Glomerular visceral epithelial cell (primary cell): Measurements from ENCODE around the gene FBXW5.

Source experiments
- DNase-seq: peaks from one replicate; pipeline ENCODE4 v3.0.0-alpha.2; 2016; ENCODE audit errors: extremely low spot score

The FBXW5 gene

DNA sequence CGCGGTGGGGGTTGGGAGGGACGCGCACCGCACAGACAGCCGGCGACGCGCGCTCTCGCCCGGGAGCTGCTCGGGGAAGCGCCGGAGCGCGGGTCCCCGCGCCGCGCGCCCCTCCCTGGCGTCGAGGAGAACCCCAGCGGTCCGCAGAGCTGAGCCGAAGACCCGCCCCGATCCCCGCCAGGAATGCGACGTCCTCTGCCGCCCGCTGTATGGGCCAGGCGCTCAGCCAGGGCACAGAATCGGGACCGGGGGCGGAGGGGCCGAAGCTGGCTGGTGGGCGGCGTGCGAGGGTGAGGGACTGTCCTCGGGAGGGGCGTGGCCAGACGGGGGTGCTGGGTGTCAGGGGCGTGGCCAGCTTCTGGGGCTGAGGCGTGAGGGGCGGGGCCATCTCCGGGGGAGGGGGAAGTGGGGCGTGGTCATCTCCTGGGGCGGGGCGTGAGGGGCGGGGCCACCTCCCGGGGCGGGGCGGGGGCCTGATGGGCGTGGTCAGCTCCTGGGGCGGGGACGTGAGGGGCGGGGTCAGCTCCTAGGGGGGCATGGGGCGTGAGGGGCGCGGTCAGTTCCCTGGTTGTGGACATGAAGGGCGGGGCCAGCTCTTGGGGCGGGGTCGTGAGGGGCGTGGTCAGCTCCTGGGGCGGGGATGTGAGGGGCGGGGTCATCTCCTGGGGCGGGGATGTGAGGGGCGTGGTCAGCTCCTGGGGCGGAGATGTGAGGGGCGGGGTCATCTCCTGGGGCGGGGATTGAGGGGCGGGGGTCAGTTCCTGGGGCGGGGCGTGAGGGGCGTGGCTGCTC, 33.7 kb upstream of the FBXW5 start:
- DNase-seq = peak; percentile 44

DNA sequence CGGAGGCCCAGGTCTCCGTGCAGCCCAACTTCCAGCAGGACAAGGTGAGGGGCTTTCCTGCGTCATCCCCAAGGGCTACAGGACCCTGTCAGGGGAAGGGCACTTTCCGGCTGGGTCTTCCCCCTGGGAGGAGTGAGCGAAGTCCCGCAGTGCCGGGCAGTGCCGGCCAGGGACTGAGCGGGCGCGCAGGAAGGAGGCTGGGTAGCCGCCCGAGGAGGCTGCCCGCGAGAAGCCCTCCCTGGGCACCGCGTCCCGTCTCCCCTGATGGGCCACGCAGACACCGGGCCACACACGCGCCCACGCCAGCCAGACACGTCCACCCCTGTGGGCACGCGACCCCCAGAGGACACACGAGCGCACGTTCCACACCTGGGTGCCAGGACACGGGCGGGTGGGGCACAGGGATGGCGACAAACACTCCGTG, 33.1 kb upstream of the FBXW5 start:
- no peak for DNase-seq

DNA sequence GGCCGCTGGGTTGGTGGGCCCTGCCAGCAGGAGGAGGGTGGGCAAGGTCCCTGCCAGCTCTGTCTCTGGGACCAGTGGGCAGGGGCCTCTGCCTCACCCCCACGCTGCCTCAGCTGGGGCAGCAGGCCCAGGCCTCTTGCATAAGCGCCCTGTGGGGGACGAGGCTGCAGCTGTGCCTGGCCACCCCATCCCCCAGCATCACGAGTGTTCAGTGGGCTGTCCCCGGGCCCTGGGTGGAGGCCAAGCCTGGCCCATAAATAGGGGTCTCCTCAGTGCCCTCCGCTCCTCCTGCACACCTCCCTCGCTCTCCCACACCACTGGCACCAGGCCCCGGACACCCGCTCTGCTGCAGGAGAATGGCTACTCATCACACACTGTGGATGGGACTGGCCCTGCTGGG, 32.7 kb upstream of the FBXW5 start, which contains the start of gene PTGDS:
PTGDS (plus strand) TSS at position 282 of the 400 bp plus-strand sequence; CDS start at position 357, 75 bp downstream.
- DNase-seq = no peak

GRCh38 chr9:136975644-136976043, 31.1 kb upstream of the FBXW5 start:
- peak; percentile 49 for DNase-seq

- peak; percentile 76 for DNase-seq
Measured at GRCh38 chr9:136974817-136975535, 30.4 kb upstream of the FBXW5 start.

- no peak for DNase-seq
Measured at GRCh38 chr9:136973618-136974617, 29.4 kb upstream of the FBXW5 start.

DNA sequence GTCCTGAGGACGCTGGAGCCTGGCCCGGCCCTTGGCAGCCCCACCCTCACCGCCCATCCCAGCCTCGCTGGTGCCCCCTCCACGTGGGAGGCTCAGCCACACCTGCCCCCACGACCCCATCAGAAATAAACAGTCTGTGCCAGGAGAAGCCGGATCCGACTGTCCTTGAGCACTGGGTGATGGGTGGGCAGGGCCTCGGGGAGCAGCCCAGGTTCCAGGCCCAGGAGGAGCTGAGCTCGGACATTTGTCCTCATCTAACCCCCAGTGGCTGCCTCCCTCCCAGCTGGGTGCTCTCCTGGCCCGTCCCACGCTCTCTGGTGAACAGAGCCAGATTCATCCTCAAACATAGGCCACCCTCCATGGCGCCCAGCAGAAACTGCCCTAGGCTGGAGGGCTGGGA, 28.2 kb upstream of the FBXW5 start:
- no peak for DNase-seq

GRCh38 chr9:136972335-136972734, 27.8 kb upstream of the FBXW5 start:
- no peak for DNase-seq

DNA sequence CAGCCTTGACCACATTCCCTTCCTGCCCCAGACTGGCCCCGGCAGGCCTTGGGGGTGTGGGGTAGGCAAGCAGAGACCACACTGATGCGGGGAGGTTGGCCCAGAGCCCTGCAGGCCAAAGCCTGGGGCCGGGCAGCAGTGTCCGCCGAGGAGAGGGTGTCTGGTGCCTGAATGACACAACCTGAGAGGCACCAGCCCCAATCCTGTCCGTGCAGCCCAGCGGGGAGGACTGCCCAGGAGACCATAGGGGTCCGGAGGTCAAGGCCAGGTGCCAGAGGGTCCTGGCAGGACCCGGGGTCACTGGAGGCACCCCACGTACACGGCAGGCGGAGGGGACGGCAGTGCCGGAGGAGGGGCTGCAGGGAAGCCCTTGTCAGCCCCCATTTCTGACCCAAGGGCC, 27.2 kb upstream of the FBXW5 start:
- no peak for DNase-seq

DNA sequence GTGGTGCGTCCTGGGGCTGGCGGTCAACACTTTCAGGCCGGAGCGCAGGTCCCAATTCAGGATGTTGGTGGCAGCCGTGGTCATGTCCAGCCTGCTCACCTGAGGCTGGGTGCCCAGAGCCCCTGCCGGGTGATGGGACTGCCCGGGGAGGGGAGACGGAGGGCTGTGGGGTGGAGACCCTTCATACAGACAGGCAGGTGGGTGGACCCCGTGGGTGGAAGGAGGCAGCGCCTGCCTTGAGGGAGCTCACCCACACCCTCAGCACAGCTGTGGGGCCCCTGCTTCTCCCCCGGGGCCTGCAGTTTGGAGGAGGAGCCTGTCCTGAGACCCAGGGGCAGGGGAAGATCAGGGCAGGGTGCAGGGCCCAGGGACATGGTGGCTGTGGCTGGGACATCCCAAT, 25.8 kb upstream of the FBXW5 start:
- DNase-seq = no peak

GRCh38 chr9:136969774-136970173, 25.2 kb upstream of the FBXW5 start:
- no peak for DNase-seq

GRCh38 chr9:136969150-136969549, 24.6 kb upstream of the FBXW5 start:
- DNase-seq = no peak

GRCh38 chr9:136968333-136969127, 24.0 kb upstream of the FBXW5 start:
- no peak for DNase-seq

GRCh38 chr9:136965771-136966484, 21.4 kb upstream of the FBXW5 start:
- no peak for DNase-seq

- no peak for DNase-seq
Measured at GRCh38 chr9:136964833-136965422, 20.4 kb upstream of the FBXW5 start.

- DNase-seq = no peak
Measured at GRCh38 chr9:136964171-136964689, 19.7 kb upstream of the FBXW5 start.

DNA sequence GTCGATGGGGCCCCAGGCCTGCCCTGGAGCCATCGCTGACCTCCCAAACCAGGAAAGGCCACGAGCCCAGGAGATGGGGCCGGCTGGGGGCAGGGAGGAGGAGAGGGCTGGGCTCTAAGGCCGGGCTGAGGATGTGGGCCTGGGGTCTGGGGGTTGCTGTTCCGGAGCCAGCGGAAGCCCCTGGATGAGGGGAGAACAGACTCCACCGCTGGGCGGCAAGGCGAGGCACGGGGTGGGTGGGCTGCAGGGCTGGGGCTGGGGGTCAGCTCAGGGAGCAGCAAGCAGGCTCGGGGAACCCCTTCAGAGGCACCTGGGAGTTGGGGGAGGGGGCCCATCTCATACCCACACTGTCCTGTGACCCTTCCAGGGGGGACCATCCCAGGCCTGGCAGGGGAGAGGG, 19.2 kb upstream of the FBXW5 start:
- no peak for DNase-seq

DNA sequence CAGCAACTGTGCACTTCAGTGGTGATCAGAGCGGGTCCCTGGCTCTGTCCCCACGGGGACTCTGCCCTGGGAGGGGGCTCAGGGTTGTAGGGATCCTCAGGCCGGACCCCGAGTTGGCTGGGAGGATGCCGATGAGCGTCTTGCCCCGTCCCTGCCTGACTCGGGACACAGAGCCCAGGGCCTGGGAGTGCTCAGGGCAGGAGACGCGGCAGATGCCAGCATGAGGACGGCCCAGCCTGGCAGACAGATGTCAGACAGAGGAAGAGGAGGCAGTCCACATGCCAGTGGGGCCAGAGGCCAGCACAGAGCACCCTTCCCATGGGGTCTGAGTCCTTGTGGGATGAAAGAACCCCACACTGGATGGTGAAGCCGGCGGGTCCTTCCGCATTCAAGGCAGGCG, 18.8 kb upstream of the FBXW5 start:
- DNase-seq = no peak

DNA sequence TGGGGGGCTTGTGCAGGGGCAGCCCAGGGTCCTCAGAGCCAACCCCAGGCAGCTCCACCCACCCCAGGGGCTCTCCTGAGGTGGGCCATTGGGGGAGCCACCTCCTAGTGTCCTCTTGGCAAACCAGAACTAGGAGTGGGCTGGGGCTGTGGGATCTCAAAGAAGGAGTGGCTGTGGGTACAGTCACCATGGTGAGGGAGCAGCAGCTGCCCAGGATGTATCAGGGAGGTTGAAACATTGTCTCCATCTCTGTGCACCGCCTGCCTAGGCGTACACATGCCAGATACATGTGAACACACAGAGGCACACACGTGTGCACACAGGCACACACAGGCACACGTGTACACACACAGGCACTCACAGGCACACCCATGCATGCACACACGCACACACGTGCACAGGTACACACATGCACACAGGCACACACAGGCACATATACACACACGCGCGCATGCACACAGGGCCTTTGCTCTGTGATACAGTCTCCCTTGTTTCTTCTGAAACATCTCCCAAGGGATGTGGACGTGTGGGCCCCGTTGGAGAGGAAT, 18.2 kb upstream of the FBXW5 start:
- no peak for DNase-seq

- DNase-seq = no peak
Measured at GRCh38 chr9:136962163-136962562, 17.6 kb upstream of the FBXW5 start.
